Activated naive CD4-positive, alpha-beta T cell treated with anti-CD3 and anti-CD28 coated beads, Interleukin-2, amount 10 ng/mL, durations not matched to agents 5 hours and 36 hours (primary cell): ENCODE results near the gene APOE. TPM values are rescaled to one million over a fixed set of nuclear protein-coding genes. Genes with fewer than 3 reads are reported as not detected.

Experiments
- total RNA-seq, 2 experiments: library from RNA; stranded (reverse); gene quantifications; one replicate each; pipeline ENCODE4 v1.2.3, GENCODE V29; 2021

The APOE gene
- total RNA-seq: under 1 TPM; 0.31 to 0.91 TPM

GRCh38 chr19:44905437-44906160 lies at the start of gene APOE:
Gene APOE (plus strand): TSS chr19:44905796. CDS start chr19:44906625, 829 bp downstream.

GRCh38 chr19:44891016-44891882 lies 14.3 kb upstream of the APOE start, which contains the start of gene TOMM40:
Gene TOMM40 (plus strand): TSS chr19:44891254. CDS start chr19:44891416, 162 bp downstream.

GRCh38 chr19:44914433-44915206 lies 9.0 kb downstream of the APOE start, which contains the start of gene APOC1:
Gene APOC1 (plus strand): TSS chr19:44914608. CDS start chr19:44914892, 284 bp downstream.

GRCh38 chr19:44942067-44942571 lies 36.5 kb downstream of the APOE start, which contains the start of gene APOC4:
Gene APOC4 (plus strand): TSS chr19:44942237. CDS start chr19:44942278, 41 bp downstream.

GRCh38 chr19:44954649-44955504 lies 49.3 kb downstream of the APOE start, which contains the start of gene CLPTM1:
Gene CLPTM1 (plus strand): TSS chr19:44955380. CDS start chr19:44955396, 16 bp downstream.

Other genes starting within 250 kb of the APOE start
- gene CEACAM19, start 234.3 kb upstream of the APOE start, total RNA-seq: under 1 TPM; 0.34 to 0.48 TPM
- gene CEACAM16, start 206.6 kb upstream of the APOE start, total RNA-seq: not detected
- gene BCL3, start 157.1 kb upstream of the APOE start, total RNA-seq: 10 to 100 TPM; 34.2 to 34.9 TPM
- gene CBLC, start 127.9 kb upstream of the APOE start, total RNA-seq: not detected
- not detected for gene BCAM, start 96.7 kb upstream of the APOE start, total RNA-seq
- gene NECTIN2, start 59.5 kb upstream of the APOE start, total RNA-seq: under 1 TPM in 1 of 2 experiments, not detected in 1; 0.34 TPM
- gene TOMM40, start 14.5 kb upstream of the APOE start, total RNA-seq: 10 to 100 TPM; 49.2 to 51.5 TPM
- under 1 TPM; 0.58 to 0.81 TPM for gene APOC1, start 8.8 kb downstream of the APOE start, total RNA-seq
- not detected for gene APOC4, start 36.4 kb downstream of the APOE start, total RNA-seq
- gene APOC2, start 40.3 kb downstream of the APOE start, total RNA-seq: not detected
- gene CLPTM1, start 49.6 kb downstream of the APOE start, total RNA-seq: 10 to 100 TPM; 64.0 to 65.0 TPM
- 10 to 100 TPM; 28.5 to 28.9 TPM for gene RELB, start 95.7 kb downstream of the APOE start, total RNA-seq
- gene CLASRP, start 133.2 kb downstream of the APOE start, total RNA-seq: 100 to 1,000 TPM in 1 of 2 experiments, 10 to 100 TPM in 1; 94.6 to 107 TPM
- 1 to 10 TPM; 3.1 to 3.8 TPM for gene ZNF296, start 170.7 kb downstream of the APOE start, total RNA-seq
- gene GEMIN7, start 173.5 kb downstream of the APOE start, total RNA-seq: 10 to 100 TPM; 23.5 to 23.8 TPM
- gene PPP1R37, start 187.4 kb downstream of the APOE start, total RNA-seq: 10 to 100 TPM; 21.2 to 21.6 TPM